GM21717 (cell line): Measurements from ENCODE around the gene GFPT2.

Experiments used
- ATAC-seq: cut with Tn5 transposase; IDR thresholded peaks from one replicate; pipeline ENCODE4 v1.9.1; 2021; ENCODE audit warnings: mild to moderate bottlenecking, moderate library complexity; ENCODE audit not compliant: unreplicated experiment

Gene GFPT2

DNA sequence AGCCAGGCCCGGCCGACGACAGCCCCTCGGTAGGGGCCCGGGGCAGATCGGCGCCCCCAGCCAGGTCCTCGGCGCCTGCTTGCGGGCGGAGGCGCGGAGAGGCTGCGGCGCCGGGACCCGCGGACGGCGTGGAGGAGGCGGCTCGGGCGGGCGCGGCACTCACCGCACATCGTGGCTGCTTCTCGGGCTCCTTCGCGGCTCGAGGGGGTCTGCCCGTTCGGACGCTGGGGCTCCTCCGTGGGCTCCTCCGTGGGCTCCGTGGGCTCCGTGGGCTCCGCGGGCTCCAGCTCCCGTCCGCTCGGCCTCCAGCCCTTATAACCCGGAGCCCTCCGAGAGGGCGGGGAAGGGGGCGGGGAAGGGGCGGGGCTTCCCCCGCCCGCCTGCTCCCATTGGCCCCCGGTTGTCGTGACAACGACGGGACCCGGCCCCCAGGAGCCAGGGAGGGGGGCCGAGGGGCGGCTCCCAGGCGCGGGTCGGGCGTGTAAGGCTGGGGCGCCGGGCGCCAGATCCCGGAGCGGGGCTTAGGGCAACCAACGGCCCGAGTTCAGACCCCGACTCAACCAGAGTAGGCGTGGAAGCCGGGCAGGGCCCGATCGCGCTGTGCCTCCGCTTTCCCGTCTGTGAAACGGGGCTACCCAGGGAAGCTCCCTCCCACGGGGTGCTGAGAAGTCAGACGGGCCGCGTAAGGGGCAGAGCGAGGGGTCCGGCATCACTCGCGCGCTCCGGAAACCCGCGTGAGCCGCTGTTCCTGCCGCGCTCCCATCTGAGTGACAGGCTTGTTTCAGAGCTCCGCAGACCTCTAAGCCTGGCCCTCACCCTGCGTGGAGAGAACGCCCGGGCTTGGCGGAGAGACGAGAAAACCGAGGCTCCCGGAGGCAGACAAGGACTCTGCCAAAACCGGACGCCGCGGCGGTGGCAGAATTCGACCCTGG lies at the start of gene GFPT2:
Gene GFPT2, minus strand, starts transcription at position 289 of the 932 bp plus-strand sequence. Its CDS starts 119 bp downstream, at position 170.
- ATAC-seq = peak; percentile 69

DNA sequence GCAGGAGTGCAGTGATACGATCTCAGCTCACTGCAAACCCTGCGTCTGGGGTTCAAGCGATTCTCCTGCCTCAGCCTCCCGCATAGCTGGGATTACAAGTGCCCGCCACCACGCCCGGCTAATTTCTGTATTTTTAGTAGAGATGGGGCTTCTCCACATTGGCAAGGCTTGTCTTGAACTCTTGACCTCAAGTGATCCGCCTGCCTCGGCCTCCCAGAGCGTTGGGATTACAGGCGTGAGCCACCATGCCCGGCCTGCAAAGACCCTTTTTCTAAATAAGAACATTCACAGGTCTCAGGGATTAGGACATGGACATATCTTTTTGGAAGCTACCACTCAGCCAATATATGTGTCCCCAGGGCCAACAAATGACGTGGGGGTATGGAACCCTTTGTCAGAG lies 49.6 kb upstream of the GFPT2 start:
- ATAC-seq = no peak

DNA sequence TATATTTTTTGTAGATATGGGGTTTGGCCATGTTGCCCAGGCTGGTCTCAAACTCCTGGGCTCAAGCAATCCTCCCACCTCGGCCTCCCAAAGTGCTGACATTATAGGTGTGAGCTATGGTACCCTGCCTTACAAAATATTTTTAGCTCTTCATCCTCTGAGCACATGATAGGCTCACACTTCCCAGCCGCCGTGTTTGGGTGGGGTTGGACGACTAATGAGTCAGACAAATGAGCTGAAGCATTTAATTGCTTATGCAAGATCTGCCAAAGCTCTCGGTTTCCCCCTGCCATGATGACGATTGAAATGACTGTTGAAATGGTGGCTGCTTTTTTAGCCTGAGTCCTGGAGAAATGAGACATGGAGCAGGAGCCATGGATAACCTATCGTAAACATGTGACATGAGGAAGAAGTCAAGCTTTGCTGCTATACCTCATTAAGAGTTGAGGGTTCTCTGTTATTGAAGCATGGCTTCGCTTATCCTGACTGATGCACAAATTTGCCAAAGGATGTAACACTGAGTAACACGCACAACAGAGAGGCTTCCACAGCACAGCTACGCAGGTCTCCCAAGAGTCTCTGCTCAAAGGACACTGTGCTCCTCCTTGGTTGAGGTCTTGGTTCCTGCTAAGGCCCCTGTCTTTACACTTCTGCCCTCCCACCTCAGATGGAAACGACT lies 48.2 kb upstream of the GFPT2 start:
- no peak for ATAC-seq

DNA sequence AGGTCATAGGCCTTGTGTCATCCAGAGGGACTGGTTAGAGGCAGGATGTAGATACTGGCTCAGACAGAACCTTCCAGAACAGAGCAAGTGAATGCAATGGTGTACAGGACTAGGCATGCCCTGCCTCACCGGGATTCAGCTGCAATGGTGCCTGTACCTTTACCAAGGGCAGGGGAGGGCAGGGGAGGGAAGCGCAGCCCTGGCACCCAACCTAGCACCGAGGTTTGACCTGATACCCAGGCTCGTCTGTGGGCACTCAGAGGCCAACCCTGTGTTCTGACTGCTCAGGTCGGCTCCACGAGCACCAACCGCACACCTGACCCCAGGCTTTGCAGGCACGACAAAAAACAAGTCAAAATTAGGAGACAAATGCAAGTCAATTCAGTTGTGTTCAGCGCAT lies 47.3 kb upstream of the GFPT2 start:
- ATAC-seq = no peak

DNA sequence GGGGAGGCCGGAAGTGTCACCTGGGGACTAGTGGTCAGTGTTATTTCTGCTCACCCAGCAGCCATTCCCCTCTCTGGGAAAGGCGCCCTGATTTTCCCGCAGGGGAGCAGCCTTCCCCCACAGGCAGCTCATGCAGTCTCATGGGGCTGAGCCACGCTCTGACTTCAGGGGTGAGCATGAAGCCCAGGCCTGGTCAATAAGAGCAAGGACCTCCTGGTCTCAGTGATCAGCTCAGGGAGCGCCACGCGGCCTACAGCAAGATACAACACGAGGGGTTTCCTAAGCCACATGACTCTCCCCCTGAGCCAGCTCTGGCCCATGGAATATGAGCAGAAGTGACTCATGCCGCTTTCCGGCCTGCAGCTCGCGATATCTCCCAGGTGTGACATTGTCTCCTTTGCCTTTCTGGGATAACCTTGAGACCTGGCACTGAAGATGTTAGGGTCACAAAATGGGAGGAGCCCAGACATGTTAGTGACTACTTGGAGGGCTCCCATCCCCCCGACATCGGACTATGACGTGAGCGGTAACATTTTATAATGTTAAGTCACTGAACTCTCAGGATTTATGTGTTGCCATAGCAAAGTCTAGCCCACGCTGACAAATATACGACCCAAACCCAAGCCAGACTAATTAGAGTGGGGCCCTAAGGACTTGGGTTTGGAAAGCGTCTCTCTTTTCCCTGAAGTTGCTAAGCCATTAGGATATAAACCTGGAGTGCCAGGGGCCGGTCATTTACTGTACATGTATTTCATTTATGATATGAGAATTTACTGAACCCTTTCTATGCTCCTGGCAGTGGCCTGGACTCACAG lies 46.5 kb upstream of the GFPT2 start:
- no peak for ATAC-seq

DNA sequence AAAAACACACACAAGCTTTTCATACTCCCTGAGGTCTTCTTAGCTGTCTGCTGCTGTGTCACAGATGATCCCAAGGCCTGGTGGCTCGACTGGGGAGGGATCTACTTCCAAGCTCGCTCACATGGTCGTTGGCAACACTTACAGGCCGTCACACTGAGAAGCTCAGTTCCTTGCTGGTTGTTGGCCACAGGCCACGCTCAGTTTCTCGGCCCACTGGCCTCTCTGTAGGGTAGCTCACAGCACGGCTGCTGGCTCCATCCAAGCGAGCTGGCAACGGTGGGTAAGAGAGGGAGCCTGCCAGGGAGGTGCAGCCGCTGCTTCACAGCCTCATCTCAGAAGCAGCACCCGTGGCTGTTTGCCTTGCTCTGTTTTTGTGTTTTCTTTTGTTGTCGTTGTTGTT lies 43.8 kb upstream of the GFPT2 start:
- ATAC-seq = no peak

DNA sequence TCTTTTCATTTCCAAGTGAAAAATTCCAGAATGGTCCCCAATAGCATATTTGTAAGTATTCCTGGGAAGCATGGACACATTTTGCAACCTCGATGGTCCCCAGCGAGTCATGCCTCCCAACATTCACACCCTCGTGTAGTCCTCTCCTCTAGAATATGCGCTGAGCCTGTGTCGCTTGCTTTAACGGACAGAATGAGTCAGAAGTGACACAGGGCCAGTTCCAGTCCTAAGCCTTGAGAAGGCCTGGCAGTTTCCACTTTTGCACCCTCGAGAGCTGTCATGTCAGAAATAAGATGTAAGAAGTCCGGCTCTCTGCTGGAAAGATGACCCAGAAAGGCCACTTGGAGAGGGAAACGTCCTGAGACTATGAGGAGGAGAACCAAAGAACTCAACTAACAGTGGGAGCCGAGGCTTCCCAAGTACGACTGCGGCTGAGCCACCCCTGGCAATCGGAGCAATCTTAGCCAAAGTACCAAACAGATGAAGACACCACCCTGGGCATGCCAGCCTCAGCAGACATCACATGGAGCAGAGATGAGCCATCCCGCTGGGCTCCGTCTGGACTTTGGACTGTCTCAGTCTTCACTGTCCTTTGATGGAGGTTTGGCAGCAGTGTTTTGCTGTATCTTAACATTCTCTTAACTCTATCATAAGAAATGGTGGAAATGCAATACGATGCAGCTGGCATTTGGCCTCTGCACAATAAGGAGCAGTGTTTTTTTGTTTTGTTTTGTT lies 42.6 kb upstream of the GFPT2 start:
- ATAC-seq = no peak

DNA sequence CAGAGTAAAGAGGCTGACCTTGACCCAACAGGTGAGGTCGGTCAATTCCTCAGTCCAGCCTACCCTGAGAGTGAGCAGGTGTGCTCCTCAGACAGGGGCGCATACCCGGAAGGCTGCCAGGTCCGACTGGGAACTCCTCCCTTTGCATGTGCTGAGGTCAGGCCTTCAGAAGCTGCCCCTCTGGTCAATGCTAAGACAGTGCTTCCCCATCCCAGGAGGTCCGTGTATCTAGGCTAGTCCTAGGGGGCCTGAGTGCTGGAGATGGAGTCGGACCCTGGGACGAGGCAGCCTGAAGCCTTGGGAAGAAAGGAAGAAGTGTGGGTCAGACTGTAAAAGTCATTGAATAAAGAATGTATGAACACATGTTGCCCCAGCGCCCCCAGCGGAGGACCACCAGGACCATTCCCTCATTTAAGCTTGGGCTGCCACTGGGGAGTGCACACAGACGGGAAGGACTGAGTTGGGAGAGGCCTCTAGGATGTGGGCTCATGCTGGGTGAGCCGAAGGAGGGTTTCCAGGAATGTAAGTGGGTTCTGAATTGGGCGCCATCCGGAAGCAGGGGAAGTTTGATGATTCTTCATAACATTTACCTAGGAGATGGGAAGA lies 41.0 kb upstream of the GFPT2 start:
- no peak for ATAC-seq

DNA sequence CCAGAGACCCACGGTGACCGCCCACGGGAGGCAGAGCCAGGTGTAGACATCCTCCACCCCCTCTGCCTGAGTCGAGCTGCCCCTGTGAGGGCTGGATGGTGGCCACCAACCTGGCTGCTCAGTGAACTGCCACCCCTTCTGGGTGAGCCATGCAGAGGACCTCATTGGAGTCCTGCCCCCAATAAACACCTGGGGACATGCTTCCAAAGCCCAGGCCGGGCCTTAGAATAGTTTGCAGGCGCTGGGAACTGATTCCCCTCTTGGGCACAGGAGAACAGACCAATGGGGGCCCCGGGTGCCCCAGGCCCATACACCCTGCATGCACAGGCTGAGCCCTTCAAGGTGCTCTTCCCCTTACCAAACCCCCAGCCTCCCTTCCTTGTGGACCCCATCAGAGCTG lies 38.1 kb upstream of the GFPT2 start:
- ATAC-seq = no peak

DNA sequence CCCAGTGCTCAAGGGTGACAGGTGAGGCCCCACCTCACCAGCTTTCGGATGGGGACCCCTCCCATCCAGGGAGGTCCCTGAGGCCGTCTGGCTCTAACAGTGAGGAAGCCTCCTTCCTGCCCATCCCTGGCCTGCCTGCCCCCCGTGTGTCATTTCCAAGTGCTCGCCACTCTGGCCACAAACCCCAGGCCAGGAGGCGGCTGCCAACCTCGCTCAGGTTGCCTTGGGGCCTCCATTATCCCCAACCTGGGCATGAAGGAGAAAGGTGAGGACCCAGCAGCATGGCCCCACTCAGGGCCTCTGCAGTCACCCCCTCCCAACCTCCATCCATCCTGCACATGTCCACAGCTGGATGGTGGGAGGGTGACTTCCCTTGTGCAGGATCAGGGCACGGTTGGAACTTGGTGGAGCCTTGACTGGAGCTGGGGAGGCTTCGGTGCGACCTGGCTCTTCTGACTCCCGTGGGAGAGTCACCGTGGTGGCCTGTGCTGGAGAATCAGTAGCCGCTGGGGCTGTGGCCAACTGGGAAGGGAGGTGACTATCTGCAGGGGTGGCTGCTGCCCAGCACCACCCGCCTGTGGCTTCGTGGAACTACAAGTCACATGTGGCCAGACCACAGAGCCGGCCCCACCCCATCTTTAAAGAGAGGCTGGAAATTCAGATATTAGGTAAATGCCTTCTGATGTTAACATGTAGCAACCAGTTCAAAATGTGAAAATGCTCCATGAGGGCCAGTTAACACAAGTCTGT lies 37.5 kb upstream of the GFPT2 start:
- ATAC-seq = no peak

DNA sequence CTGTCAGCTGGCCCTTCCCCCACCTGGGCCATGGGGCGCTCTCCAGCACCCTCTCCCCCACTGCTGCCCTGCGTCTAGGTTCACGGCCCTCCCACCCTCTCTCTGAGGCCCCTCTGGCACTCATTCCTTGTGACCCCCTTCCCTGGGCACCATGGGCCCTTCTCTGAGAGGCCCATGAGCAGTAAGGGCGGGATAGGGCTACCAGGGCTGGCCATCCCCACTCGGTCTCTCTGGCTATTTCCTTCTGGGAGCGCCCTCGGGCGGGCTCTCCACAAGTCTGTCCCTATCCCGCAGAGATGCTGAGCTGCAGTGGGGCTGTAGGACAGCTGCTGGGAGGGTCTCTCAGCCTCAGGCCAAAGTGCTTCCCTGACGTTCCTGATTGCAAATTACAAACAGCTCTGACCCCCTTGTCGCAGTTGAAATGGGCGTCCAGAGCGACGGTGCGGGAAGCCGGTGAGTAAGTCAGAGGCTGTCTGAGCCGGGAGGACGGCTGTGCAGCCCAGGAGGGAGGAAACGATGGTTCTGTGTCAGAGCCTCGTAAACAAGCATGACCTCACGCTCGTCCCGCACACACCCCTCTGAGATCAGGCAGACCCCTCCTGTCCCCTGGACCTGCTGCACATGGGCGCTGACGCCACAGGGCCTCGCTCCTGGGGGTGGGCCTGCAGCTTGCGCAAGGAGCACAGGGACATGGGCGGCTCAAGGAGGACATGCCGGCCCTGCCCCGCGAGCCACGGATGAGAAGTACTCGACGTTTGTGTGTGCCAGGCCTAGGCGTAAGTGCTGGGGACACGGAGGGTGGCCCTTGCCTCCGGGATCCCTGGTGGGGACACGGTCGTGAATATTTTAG lies 36.3 kb upstream of the GFPT2 start:
- ATAC-seq = no peak

DNA sequence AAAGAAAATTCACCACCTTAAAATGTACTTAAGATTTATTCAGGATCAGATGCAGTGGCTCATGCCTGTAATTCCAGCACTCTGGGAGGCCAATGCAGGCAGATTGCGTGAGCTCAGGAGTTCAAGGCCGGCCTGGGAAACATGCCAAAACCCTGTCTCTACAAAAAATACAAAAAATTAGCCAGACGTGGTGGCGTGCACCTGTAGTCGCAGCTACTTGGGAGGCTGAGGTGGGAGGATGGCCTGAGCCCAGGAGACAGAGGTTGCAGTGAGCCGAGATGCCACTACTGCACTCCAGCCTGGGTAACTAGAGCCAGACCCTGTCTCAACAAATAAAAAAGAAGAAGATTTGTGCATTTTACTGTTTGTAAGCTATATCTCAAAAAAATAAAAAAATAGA lies 34.7 kb upstream of the GFPT2 start:
- no peak for ATAC-seq

DNA sequence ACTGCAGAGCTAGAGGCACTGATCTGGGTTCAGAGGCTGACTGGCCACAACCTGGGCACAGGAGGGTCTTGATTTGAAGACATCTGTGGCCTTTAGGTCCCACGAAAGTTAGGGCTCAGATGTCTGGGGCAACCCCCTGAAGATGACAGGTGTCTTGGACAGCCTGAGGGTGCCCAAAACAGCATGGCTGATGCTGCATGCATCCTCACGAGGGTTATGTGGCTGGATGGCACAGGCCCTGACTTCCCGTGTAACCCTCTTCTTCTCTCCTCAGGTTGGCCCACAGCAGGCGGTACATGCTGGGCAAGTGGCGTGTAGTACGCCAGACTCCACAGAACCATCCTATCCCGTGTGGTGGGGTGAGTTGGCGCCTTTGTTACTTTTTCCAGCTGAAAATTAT lies 29.8 kb upstream of the GFPT2 start:
- no peak for ATAC-seq

DNA sequence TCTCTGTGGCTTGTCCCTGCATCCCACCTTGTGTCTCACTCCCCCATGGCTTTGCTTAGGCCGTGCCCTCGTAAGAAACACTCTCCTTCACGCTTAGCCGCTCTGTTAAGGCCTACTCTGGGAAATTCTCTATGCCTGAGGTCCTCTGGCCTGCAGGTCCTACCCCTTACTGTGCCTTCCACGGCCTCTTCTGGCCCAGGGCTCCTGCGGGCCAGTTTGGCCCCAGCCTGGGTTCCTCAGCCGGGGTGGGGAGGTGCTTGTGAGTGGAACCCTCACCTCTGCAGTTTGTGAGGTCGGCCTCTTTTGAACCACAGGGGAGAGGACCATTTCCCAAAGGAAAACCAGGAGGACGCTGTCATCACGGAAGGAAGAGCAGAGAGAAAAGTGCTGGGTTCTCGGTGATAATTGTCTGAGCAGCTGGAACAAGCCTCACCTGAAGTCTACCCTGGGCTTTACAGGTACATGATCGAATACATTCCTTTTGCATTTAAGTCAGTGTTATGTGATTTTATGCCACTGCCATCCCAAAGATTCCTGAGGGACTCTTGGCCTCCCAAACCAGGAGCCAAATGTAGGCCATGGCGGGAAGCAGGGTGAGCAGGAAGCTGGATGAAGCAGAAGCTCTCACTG lies 28.8 kb upstream of the GFPT2 start:
- ATAC-seq = no peak

DNA sequence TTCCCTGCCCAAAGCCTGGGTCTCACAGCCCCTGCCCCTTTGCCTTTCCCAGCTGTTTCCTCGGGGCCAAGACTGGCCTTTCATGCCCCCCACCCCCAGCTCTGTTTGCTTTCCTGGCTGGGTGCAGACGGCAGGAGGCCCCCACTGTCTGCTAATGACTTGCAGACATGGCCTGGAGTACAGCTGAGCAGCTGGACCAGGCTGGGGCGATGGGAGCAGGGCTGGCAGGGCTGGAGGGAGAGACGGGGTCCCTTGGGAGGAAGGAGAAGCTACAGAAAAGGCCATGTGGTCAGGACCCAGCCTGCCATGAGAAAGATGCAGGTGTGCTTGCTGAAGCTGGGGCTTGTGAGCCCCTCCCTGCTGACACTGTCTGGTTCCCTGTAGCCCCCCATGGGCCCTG lies 28.3 kb upstream of the GFPT2 start:
- ATAC-seq = no peak

DNA sequence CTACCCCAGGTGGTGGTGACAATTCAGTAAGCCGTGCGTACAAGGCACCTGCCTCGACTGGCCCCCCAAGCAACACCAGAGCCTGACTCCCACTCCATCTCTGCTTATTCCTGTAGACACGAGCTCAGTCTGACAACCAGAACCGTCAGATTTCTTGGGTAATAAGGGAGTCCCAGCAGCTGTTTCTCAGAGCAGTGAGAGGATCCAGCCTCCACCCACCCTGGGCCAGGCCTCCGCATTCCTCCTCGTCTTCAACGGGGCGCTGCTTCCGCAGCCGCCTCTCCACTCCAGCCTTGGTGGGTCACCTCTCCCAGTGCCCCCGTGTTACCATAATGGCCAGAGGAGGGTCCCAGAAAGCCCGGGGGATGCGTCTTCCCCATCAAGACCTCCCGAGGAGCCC lies 27.7 kb upstream of the GFPT2 start:
- ATAC-seq = no peak

DNA sequence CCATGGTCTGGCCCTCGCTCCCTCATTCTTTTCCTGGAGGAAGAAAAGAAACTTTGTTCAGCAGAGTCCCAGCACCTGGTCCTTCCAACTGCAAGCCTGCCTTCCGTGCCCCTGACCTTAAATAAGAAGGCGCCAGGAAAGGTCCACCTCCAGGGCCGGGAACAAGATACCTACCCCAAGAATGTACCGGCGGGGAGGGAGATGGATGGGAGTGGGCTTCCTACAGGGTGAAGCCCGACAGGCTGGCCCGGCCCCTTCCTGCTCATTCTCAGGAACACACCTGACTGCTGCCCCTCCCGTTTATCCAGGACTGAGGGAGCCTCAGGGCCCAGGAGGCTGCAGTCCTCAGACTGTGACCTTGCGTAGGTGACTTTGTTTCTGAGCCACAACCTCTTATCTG lies 27.3 kb upstream of the GFPT2 start:
- ATAC-seq = no peak

DNA sequence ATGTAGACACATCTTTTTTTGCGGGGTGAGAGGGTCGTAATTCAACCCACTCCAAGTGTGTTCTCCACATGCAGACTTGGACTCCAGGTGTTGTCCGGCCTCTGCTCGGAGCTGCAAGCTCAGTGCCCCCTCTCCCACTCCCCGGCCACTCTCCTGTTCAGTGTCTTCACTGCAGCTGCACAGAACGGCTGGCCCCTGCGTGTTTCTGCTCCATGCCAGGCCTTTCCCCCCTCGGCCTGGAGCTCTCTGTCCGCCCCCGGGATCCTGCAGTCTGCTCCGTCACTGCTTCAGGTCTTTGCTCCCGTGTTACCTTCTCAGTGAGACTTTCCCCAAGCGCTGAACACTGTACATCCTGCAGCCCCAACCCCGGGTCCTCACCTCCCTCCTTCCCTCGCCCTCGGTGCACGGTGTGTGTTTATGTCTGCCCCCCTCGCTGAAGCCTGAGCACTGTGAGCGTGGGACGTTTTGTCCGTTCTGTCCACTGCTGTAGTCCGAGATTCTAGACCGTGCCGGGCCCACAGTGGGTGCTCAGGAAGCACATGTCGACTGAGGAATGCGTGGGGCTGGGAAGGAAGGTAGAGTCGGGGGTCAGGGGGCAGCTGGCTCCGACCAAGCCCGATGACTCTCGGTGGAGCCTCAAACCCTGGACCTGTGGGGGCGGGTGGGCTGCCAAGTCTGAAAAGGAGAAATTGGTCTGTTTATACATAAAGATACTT lies 26.4 kb upstream of the GFPT2 start:
- no peak for ATAC-seq
